ENCODE results near the gene CDH8.

DNA sequence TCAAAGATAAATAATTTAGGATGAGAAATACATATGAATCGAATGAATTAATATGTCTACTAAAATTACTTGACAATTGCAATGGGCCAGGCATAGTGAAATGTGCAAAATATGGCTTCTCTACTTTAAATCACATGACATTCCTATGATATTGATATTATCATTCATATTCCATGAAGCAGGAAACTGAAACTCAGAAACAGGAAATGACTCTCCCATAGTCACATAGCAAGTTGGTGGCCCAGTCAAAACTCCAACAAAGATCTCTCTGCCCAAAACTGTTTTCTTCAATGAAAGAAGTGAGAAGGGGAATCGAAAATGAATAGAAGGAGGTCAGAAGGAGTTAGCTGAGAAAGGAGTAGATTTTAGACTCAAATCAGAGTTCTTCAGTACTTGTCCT, 272.2 kb downstream of the CDH8 start:
- TF ChIP-seq, protein P1, sequence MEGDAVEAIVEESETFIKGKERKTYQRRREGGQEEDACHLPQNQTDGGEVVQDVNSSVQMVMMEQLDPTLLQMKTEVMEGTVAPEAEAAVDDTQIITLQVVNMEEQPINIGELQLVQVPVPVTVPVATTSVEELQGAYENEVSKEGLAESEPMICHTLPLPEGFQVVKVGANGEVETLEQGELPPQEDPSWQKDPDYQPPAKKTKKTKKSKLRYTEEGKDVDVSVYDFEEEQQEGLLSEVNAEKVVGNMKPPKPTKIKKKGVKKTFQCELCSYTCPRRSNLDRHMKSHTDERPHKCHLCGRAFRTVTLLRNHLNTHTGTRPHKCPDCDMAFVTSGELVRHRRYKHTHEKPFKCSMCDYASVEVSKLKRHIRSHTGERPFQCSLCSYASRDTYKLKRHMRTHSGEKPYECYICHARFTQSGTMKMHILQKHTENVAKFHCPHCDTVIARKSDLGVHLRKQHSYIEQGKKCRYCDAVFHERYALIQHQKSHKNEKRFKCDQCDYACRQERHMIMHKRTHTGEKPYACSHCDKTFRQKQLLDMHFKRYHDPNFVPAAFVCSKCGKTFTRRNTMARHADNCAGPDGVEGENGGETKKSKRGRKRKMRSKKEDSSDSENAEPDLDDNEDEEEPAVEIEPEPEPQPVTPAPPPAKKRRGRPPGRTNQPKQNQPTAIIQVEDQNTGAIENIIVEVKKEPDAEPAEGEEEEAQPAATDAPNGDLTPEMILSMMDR (IDR thresholded peaks at IDR 0.05): no peak
- TF ChIP-seq POLR2A (IDR thresholded peaks at IDR 0.05): no peak
